Stimulated activated naive B cell treated with anti-CD40 and anti-IgM and Interleukin-4, amounts not matched to agents 10 μg/mL and 1 μg/mL and 100 μg/mL, for 72 hours (primary cell): ENCODE results near the gene POLR2F.

ENCODE experiments used
- ATAC-seq, 2 donors: fragments of 150-1000 bp; cut with Tn5 transposase; replicated peaks; 2 replicates each; pipeline ENCODE4 v1.10.0; 2021; ENCODE audit warnings: moderate library complexity in 1 of 2
- DNase-seq: peaks from one replicate; pipeline ENCODE4 v3.0.0; 2021
- H3K27ac Mint-ChIP-seq: one replicate; pipeline ENCODE4 v1.8.0; 2022; ENCODE audit warnings: mild to moderate bottlenecking, mixed read lengths
- H3K27me3 Mint-ChIP-seq, 2 donors: one replicate each; pipeline ENCODE4 v1.8.0; 2022; ENCODE audit warnings: mixed read lengths in 2 of 2
- H3K36me3 Mint-ChIP-seq, 2 donors: one replicate each; pipeline ENCODE4 v1.8.0; 2022; ENCODE audit warnings: mixed read lengths in 2 of 2, mild to moderate bottlenecking in 1 of 2
- H3K4me1 Mint-ChIP-seq, 2 donors: one replicate each; pipeline ENCODE4 v1.8.0; 2022; ENCODE audit warnings: mixed read lengths in 2 of 2, mild to moderate bottlenecking in 1 of 2
- H3K4me3 Mint-ChIP-seq, 2 donors: one replicate each; pipeline ENCODE4 v1.8.0; 2022; ENCODE audit warnings: mild to moderate bottlenecking in 2 of 2, mixed read lengths in 2 of 2, moderate library complexity in 1 of 2
- H3K9me3 Mint-ChIP-seq, 2 donors: one replicate each; pipeline ENCODE4 v1.8.0; 2022; ENCODE audit warnings: mixed read lengths in 2 of 2, mild to moderate bottlenecking in 1 of 2

The POLR2F gene

GRCh38 chr22:37989146-37990045 lies 35.9 kb downstream of the POLR2F start:
- peaks cover 1 to 9% of the 10 kb centered on the region in 2 donors for H3K36me3 Mint-ChIP-seq
- H3K27me3 Mint-ChIP-seq = no peaks in the 10 kb centered on the region
- H3K4me1 Mint-ChIP-seq = no peaks in the 10 kb centered on the region
- no peak overlapping the region for H3K4me3 Mint-ChIP-seq
- H3K27ac Mint-ChIP-seq = no peak overlapping the region
- no peak for ATAC-seq
- DNase-seq = no peak
- no peaks in the 10 kb centered on the region for H3K9me3 Mint-ChIP-seq

GRCh38 chr22:37990301-37990700 lies 36.8 kb downstream of the POLR2F start:
- H3K4me3 Mint-ChIP-seq = no peak overlapping the region
- no peaks in the 10 kb centered on the region for H3K27me3 Mint-ChIP-seq
- peaks cover 1 to 5% of the 10 kb centered on the region in 2 donors for H3K4me1 Mint-ChIP-seq
- ATAC-seq = no peak
- DNase-seq = no peak
- no peak overlapping the region for H3K27ac Mint-ChIP-seq
- no peaks in the 10 kb centered on the region for H3K9me3 Mint-ChIP-seq
- H3K36me3 Mint-ChIP-seq = peaks cover 1 to 8% of the 10 kb centered on the region in 2 donors

GRCh38 chr22:37990862-37991261 lies 37.4 kb downstream of the POLR2F start:
- Mint-ChIP-seq H3K36me3 (peaks cover 1 to 6% of the 10 kb centered on the region in 2 donors), H3K4me3 (no peak overlapping the region), H3K27me3 (no peaks in the 10 kb centered on the region), H3K9me3 (no peaks in the 10 kb centered on the region), H3K4me1 (peaks cover 5 to 10% of the 10 kb centered on the region in 2 donors), H3K27ac (no peak overlapping the region)
- ATAC-seq (no peak), DNase-seq (no peak)

- no peaks in the 10 kb centered on the region for H3K27me3 Mint-ChIP-seq
- peaks cover 13 to 21% of the 10 kb centered on the region in 2 donors for H3K4me1 Mint-ChIP-seq
- no peak for DNase-seq
- no peaks in the 10 kb centered on the region for H3K9me3 Mint-ChIP-seq
- no peak overlapping the region for H3K27ac Mint-ChIP-seq
- peaks cover 0 to 3% of the 10 kb centered on the region in 2 donors for H3K36me3 Mint-ChIP-seq
- no peak for ATAC-seq
- no peak overlapping the region for H3K4me3 Mint-ChIP-seq
Measured at GRCh38 chr22:37991731-37992442, 38.4 kb downstream of the POLR2F start.

GRCh38 chr22:37994049-37994448 lies 40.5 kb downstream of the POLR2F start:
- H3K4me3 Mint-ChIP-seq = no peak overlapping the region
- no peak overlapping the region for H3K27ac Mint-ChIP-seq
- DNase-seq (no peak), ATAC-seq (no peak)
- no peaks in the 10 kb centered on the region for H3K9me3 Mint-ChIP-seq
- no peaks in the 10 kb centered on the region for H3K27me3 Mint-ChIP-seq
- H3K36me3 Mint-ChIP-seq = peaks cover 1 to 3% of the 10 kb centered on the region in 2 donors
- peaks cover 19 to 31% of the 10 kb centered on the region in 2 donors for H3K4me1 Mint-ChIP-seq

DNA sequence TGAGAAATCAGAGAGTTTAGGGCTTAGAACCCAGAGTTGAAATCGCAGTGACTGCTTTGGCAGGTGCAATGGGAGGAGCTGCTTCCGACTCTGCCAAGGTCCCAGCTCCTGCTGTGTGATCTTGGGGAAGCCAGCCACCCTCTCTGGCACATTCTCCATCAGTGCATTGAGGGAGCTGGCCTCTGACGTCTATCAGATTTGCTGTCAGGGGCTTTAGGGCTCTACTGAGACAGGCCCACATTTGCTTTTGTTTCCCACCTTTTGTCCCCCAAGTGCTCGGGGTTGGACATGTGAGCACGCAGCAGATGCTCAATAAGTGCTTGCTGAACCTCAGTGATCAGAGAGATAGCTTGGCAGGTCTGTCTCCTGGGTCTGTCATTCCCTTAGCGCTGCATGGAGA lies 41.5 kb downstream of the POLR2F start:
- Mint-ChIP-seq H3K27ac (no peak overlapping the region), H3K4me3 (no peak overlapping the region), H3K27me3 (no peaks in the 10 kb centered on the region), H3K36me3 (peaks cover 3 to 6% of the 10 kb centered on the region in 2 donors), H3K4me1 (peaks cover 24 to 40% of the 10 kb centered on the region in 2 donors), H3K9me3 (no peaks in the 10 kb centered on the region)
- ATAC-seq (no peak), DNase-seq (no peak)

- Mint-ChIP-seq H3K9me3 (no peaks in the 10 kb centered on the region), H3K4me1 (peaks cover 27 to 43% of the 10 kb centered on the region in 2 donors), H3K27ac (no peak overlapping the region), H3K27me3 (no peaks in the 10 kb centered on the region), H3K4me3 (no peak overlapping the region), H3K36me3 (peaks cover 3 to 6% of the 10 kb centered on the region in 2 donors)
- DNase-seq (no peak), ATAC-seq (no peak)
Measured at GRCh38 chr22:37995460-37995859, 42.0 kb downstream of the POLR2F start.

- DNase-seq (peak; percentile 20), ATAC-seq (peak; percentile 39 to 52)
- Mint-ChIP-seq H3K27ac (peak overlapping the region; percentile 62), H3K9me3 (no peaks in the 10 kb centered on the region), H3K4me1 (peaks cover 27 to 43% of the 10 kb centered on the region in 2 donors), H3K4me3 (no peak overlapping the region), H3K36me3 (peaks cover 3 to 6% of the 10 kb centered on the region in 2 donors), H3K27me3 (no peaks in the 10 kb centered on the region)
Measured at GRCh38 chr22:37996079-37996478, 42.6 kb downstream of the POLR2F start.

- peak overlapping the region; percentile 62 for H3K27ac Mint-ChIP-seq
- H3K4me1 Mint-ChIP-seq = peaks cover 27 to 43% of the 10 kb centered on the region in 2 donors
- H3K27me3 Mint-ChIP-seq = no peaks in the 10 kb centered on the region
- H3K9me3 Mint-ChIP-seq = no peaks in the 10 kb centered on the region
- peaks cover 3 to 6% of the 10 kb centered on the region in 2 donors for H3K36me3 Mint-ChIP-seq
- DNase-seq (no peak), ATAC-seq (peak; percentile 43 to 44)
- H3K4me3 Mint-ChIP-seq = no peak overlapping the region
Measured at GRCh38 chr22:37996515-37997246, 43.2 kb downstream of the POLR2F start.

DNA sequence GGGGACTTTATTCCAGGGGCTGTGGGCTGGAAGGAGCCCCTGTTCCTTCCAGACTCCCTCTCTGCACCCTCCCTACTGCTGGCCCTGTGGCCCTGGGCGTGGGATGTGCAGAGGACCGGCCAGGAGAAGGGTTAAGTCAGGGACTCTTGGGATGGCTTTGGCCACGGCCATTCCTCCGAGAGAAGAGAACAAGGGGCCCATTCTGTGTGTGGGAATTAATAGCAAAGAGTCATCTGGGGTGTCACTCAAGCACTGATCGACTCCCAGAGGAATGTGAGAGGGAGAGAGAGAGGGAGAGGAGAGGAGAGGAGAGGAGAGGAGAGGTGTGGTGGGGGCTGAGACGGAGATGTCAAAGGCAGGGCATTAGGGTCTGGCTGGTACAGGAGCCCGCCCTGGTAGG lies 45.0 kb downstream of the POLR2F start:
- no peaks in the 10 kb centered on the region for H3K9me3 Mint-ChIP-seq
- no peak overlapping the region for H3K27ac Mint-ChIP-seq
- DNase-seq (no peak), ATAC-seq (no peak)
- peaks cover 27 to 43% of the 10 kb centered on the region in 2 donors for H3K4me1 Mint-ChIP-seq
- peaks cover 4 to 6% of the 10 kb centered on the region in 2 donors for H3K36me3 Mint-ChIP-seq
- no peak overlapping the region for H3K4me3 Mint-ChIP-seq
- no peaks in the 10 kb centered on the region for H3K27me3 Mint-ChIP-seq

GRCh38 chr22:37999236-37999635 lies 45.7 kb downstream of the POLR2F start:
- H3K27me3 Mint-ChIP-seq = no peaks in the 10 kb centered on the region
- H3K4me1 Mint-ChIP-seq = peaks cover 27 to 43% of the 10 kb centered on the region in 2 donors
- H3K4me3 Mint-ChIP-seq = no peak overlapping the region
- ATAC-seq (no peak), DNase-seq (no peak)
- peaks cover 4 to 6% of the 10 kb centered on the region in 2 donors for H3K36me3 Mint-ChIP-seq
- no peaks in the 10 kb centered on the region for H3K9me3 Mint-ChIP-seq
- no peak overlapping the region for H3K27ac Mint-ChIP-seq

DNA sequence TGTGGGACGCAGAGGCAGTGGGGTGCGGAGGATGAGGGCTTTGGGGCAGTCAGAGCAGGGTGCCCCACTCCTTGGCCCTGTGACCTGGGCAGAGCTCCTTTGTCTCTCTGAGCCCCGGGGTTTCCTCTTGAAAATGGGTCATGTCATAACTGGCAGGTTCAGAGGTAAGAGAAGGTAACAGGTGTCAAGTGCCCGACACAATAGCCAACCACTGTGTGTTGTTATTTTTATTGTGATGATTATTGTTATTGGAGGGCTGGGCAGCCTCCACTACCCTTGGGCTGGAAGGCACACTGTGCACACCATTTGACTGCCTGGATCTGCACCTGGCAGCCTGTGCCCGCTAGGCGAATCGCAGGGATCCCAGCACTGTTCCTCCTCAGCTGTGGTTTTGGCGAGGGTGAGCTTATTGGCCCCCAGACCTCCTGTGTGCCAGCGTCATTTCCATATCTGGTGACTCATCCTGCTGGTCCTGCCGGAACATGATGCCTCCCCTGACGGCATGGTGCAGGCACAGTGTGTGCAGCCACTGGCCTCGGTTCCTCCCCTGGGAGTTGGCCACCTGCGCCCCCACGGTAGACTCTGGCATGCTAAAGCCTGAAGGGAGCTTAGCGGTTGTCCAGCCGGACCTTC lies 46.3 kb downstream of the POLR2F start:
- no peak overlapping the region for H3K4me3 Mint-ChIP-seq
- ATAC-seq (peak; percentile 80 to 83), DNase-seq (peak; percentile 38)
- H3K9me3 Mint-ChIP-seq = no peaks in the 10 kb centered on the region
- H3K27ac Mint-ChIP-seq = peak overlapping the region; percentile 85
- peaks cover 27 to 43% of the 10 kb centered on the region in 2 donors for H3K4me1 Mint-ChIP-seq
- H3K27me3 Mint-ChIP-seq = no peaks in the 10 kb centered on the region
- H3K36me3 Mint-ChIP-seq = peaks cover 4 to 6% of the 10 kb centered on the region in 2 donors

DNA sequence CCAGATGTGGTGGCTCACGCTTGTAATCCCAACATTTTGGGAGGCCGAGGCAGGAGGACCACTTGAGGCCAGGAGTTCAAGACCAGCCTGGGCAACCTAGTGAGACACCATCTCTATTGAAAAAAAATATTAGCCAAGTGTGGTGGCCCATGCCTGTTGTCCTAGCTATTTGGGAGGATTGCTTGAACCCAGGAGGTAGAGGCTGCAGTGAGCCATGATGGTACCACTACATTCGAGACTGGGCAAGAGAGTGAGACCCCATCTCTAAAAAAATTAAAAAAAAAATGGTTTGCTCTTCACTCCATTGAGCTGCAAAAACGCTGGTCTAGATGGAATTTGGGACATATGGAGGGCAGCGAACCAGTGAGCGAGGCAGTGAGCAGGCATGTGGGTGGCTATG lies 52.4 kb downstream of the POLR2F start:
- Mint-ChIP-seq H3K36me3 (peaks cover 4% of the 10 kb centered on the region in 2 donors), H3K9me3 (no peaks in the 10 kb centered on the region), H3K27me3 (no peaks in the 10 kb centered on the region), H3K4me3 (no peak overlapping the region), H3K27ac (no peak overlapping the region), H3K4me1 (peaks cover 0 to 2% of the 10 kb centered on the region in 2 donors)
- ATAC-seq = no peak
- DNase-seq = no peak

DNA sequence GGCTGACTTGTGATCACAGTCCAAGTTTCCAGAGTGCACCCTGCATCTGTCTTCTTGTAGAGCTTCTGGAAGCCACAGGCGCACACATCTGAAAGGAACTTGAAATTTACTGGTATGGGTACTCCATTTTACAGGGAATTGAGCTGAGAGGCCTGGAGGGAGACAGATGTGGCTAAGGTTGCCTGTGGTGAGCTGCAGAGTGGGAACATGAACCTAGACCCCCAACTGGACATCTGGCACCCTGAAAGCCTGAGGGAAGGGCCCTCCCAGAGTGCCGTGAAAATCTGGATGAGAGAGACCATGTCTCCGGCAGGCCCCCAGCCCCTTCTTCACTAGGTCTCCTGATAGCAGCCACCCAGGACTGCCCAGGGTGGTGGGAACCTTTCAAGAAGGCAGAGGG lies 53.4 kb downstream of the POLR2F start:
- H3K27me3 Mint-ChIP-seq = no peaks in the 10 kb centered on the region
- H3K9me3 Mint-ChIP-seq = no peaks in the 10 kb centered on the region
- no peak overlapping the region for H3K4me3 Mint-ChIP-seq
- H3K36me3 Mint-ChIP-seq = peaks cover 4% of the 10 kb centered on the region in 2 donors
- ATAC-seq (no peak), DNase-seq (no peak)
- H3K27ac Mint-ChIP-seq = no peak overlapping the region
- peaks cover 0 to 2% of the 10 kb centered on the region in 2 donors for H3K4me1 Mint-ChIP-seq
